KOPT-K1 (cell line): Measurements from ENCODE around the gene COG5.

Experiments used
- H3K27ac ChIP-seq: fragments of 200-600 bp; sonication (generic); 2 replicates; pipeline ENCODE4 v1.5.1; 2016; ENCODE audit warnings: antibody characterized with exemption, mild to moderate bottlenecking, low read depth, low read length; ENCODE audit not compliant: poor library complexity, severe bottlenecking
- H3K36me3 ChIP-seq: fragments of 200-600 bp; sonication (generic); 2 replicates; pipeline ENCODE4 v1.5.1; 2017; ENCODE audit warnings: antibody characterized with exemption, mild to moderate bottlenecking, low read length, moderate library complexity; ENCODE audit not compliant: insufficient read depth
- H3K9me3 ChIP-seq: fragments of 200-600 bp; sonication (generic); 2 replicates; pipeline ENCODE4 v1.5.1; 2017; ENCODE audit warnings: antibody characterized with exemption, low read length, mild to moderate bottlenecking; ENCODE audit not compliant: insufficient read depth, poor library complexity, severe bottlenecking

The COG5 gene

DNA sequence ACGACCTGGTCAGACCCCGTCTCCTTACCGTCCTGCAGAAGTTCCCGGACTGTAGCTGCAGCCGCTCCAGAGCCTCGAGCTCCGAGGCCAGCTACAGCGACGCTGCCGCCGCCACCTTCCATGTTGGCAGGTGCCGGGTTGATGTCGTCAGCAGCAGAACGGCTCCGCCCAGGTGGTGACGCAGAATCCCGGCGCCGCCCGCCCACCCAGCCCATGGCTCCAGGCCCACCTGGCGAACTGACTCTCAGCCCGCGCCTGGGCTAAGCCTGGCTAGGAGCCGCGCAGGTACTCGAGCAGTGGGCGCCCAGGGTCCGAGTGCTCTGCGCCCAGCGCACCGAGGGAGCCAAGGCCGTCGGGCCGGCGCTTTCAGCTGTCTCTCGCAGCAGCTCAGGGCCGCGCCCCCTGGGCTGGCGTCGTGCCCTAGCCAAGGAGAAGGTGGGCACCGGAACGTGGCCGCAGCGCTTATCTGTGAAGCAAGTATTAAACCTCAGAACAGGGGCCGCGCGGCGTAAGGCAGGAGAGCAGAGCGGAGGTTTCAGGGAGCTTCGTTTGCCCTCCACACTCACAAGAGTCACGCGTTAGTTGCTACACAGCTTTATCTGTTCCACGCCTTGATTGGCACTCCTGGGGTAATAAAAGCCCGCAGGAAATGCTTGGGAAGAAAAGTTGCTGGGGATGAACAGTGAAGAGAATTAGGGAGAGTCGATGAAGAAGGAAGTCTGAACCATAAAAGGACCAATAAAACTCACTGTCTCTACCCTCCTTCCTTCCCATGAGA is at the start of gene COG5, which contains the start of gene DUS4L:
Gene COG5 (minus strand): TSS at position 146 of the 778 bp plus-strand sequence. CDS start 24 bp downstream, at position 122.
Gene DUS4L (plus strand): TSS at position 197 of the 778 bp plus-strand sequence. CDS start 3,100 bp downstream, outside the sequence.
- peaks cover 20% of the 10 kb centered on the region for H3K36me3 ChIP-seq
- H3K27ac ChIP-seq: peak within 1 kb of the TSS; percentile 82
- H3K9me3 ChIP-seq: no peaks in the 10 kb centered on the region

DNA sequence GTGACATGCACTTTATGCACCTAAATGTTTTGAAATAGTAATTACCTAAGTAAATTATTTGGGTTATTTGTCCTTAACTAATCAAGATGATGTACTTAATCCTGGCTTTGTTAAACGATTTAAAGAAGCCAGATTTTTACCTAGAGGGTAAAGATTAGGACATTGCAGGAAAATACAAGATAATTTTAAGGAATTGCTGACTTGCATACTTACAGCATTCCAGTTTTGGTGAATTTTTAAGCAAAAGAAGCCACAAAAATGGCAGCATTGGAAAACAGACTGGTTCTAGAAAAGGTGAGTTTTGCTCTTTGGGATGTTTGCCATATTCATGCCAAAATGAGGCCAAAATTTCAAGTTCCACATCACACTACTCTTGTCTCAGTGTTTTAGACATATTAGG is 49.7 kb upstream of the COG5 start:
- Histone ChIP-seq H3K27ac (no peak overlapping the region), H3K9me3 (no peaks in the 10 kb centered on the region), H3K36me3 (peaks cover 46% of the 10 kb centered on the region)

DNA sequence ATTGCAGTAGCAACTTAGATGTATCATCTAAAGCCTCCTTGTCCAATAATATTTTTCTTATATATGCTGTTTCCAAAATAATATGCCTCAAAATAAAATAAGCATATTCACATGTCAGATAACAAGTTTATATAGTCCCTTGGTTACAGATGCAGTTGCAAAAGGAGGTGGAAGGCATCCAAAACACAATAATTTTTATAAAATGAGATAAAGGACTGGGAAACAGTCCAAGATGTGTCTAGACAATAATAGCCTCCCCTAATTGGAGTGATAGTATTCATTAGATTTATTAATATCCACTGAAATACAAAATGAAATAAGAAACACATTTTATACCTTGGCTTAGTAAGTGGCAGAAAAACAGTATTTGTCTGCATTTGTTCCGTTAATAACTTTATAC is 46.6 kb upstream of the COG5 start:
- no peak overlapping the region for H3K27ac ChIP-seq
- no peaks in the 10 kb centered on the region for H3K9me3 ChIP-seq
- H3K36me3 ChIP-seq: peaks cover 25% of the 10 kb centered on the region

DNA sequence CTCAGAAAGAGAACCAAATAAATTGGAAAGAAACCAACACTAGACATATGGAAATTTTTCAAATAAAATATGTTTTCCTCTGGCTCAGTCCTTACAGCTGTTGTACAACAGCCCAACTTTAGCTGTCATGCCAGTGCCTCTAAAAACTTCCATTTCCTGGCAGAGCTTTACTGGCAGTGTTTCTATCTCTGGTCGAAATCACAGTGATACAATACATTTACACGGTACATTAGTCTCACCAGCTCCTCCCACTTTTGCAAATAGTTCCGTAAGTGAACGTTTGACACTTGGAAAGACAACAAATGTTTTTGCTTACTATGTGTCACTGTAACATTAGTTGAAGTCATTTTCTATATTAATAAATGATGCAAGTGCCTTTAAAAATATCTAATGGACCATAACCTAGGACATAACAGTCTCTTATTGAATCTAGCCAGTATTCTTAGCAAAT is 46.1 kb upstream of the COG5 start:
- H3K36me3 ChIP-seq: peaks cover 25% of the 10 kb centered on the region
- no peaks in the 10 kb centered on the region for H3K9me3 ChIP-seq
- no peak overlapping the region for H3K27ac ChIP-seq

DNA sequence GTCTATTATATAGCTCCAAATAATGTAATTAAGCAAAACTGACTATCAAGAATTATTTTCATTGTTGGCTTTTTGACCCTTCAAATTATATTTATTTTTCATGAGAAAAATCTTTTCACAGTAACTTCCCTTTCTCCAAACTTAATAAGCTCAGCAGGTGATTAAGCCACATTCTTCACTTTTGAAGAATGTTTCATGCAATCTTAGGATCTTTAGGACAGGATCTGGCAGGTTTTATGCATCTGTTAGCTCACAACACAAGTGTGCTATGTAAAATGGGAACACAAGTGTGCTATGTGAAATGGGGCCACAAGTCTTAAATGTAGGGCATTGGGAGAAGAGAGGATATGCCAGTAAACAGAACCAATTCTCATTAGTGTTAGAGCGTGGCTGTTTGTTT is 42.6 kb upstream of the COG5 start:
- Histone ChIP-seq H3K27ac (no peak overlapping the region), H3K9me3 (no peaks in the 10 kb centered on the region), H3K36me3 (peaks cover 22% of the 10 kb centered on the region)

DNA sequence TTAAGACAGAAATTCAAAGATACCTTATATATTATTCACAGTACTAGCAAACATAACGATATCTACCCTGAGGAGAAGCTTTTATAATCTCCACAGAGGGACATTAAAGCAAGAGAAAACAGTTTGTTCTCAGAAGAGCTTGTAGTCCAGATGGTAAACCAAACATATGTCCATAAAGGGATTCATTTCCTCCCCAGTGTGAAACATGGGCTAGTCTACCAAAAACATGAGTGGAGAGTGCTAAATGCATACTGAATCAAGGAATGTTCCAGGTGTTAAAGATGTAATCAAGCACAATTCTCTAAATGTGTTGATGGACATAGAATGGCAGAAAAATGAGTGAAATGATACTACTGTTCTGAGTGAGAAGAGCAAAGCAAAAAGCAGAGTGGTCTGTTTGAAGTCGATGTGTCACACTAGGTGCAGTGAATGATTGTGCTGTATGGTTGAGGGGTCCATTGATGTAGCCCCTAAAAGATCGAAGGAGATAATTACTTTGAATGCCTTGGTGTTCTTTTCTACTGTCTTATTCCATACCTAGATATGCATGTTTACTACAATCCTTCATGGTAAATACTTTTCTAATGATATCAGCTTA is 41.6 kb upstream of the COG5 start:
- H3K9me3 ChIP-seq: no peaks in the 10 kb centered on the region
- peaks cover 32% of the 10 kb centered on the region for H3K36me3 ChIP-seq
- H3K27ac ChIP-seq: no peak overlapping the region

DNA sequence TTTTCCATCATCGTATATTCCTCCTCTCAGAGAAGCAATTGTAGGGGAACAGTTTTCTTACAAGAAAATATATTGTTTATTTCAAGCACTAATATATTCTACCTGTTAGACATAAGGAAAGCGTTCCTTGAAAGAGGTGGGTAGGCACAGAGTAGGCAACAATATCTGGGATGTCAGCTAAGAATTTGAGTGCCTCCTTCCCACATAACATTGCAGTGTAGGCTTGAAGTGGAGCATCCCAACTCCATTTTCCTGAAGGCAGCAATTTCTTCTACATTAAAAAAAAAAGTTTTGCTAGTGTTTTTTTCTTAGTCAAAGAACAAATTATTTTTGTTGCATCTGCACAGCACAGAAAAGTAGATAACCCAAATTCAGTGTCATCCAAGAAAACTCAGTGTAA is 37.1 kb upstream of the COG5 start:
- H3K36me3 ChIP-seq: peaks cover 43% of the 10 kb centered on the region
- H3K27ac ChIP-seq: no peak overlapping the region
- H3K9me3 ChIP-seq: no peaks in the 10 kb centered on the region

DNA sequence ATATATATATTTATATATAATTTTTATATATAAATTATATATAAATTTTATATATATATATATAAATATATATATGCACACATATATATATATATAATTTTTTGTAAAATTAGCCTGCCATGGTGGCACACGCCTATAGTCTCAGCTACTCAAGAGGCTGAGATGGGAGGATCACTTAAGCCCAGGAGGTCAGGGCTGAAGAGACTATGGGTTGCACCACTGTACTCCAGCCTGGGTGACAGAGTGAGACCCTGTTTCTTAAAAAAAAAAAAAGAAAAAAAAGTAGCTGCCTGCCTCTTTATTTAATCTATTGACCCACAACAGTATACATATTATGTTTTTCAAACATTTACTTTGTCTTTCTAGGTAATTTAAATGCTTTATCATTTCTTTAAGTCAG is 35.5 kb upstream of the COG5 start:
- peaks cover 50% of the 10 kb centered on the region for H3K36me3 ChIP-seq
- H3K27ac ChIP-seq: no peak overlapping the region

DNA sequence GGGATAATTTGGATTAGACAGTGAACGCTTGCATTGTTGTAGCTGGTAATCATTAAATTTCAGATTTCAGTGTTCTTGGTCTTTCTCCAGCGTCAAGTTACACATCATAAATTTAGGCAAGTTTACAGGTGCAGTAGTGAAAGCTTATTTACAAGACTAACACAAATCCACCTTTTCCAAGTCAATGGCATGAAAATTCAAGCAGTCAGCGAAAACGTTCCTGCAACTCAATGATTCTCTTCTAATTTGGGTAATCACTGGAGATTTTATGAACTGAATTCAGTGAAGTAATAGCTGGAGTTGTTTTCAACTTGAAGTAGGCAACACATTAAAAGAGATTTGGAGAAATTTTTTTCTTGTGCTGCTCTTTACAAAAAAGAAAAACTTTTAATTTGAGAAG is 34.2 kb upstream of the COG5 start:
- no peaks in the 10 kb centered on the region for H3K9me3 ChIP-seq
- peaks cover 50% of the 10 kb centered on the region for H3K36me3 ChIP-seq
- no peak overlapping the region for H3K27ac ChIP-seq

More for the DNA sequence above, 35.5 kb upstream of the COG5 start:
- no peaks in the 10 kb centered on the region for H3K9me3 ChIP-seq

DNA sequence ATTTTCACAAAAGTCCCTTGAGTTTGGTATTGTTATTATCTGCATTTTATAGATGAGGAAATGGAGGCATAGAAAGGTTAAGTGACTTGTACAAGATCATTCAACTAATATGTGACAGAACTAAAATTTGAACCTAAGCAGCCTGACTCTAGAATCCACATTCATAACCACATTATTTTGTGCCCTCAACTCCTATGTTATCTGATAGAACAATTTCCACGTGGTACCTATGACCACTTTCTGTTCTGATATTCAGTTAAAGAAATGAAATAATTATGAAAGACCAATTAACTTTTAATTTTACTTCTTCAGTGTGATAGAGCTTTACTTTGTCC is 33.8 kb upstream of the COG5 start:
- no peaks in the 10 kb centered on the region for H3K9me3 ChIP-seq
- H3K27ac ChIP-seq: no peak overlapping the region
- peaks cover 50% of the 10 kb centered on the region for H3K36me3 ChIP-seq

DNA sequence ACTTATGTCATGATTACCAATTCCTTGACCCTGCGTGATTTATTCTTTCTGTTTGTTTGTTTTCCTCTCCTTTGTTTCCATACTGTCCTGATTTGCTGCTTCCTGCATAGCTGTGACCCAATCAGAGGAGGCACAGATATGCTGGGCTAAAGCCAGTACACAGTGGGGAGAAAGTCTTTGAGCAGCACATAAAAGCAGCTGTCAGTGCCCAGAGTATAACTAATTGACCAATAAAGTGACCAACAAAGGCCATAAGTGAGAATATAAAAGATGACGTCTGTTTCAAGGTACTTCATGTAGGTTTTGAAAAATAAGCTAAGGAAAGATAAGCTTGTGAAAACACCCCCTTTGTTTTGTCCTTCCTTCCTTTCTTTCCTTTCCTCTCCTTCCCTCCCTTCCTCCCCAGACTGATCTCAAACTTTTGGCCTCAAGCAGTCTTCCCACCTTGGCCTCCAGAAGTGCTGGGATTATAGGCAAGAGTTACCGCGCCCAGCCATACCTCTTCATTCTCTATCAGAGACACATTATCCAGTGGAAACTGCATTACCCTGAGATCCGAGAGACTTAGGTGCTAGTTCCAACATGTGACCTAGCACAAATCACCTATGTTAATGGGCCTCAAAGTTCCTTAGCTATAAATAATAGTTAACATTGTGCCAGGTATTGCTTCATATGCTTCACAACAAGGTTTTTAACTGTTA is 33.3 kb upstream of the COG5 start:
- H3K27ac ChIP-seq: no peak overlapping the region
- H3K9me3 ChIP-seq: no peaks in the 10 kb centered on the region
- H3K36me3 ChIP-seq: peaks cover 50% of the 10 kb centered on the region

DNA sequence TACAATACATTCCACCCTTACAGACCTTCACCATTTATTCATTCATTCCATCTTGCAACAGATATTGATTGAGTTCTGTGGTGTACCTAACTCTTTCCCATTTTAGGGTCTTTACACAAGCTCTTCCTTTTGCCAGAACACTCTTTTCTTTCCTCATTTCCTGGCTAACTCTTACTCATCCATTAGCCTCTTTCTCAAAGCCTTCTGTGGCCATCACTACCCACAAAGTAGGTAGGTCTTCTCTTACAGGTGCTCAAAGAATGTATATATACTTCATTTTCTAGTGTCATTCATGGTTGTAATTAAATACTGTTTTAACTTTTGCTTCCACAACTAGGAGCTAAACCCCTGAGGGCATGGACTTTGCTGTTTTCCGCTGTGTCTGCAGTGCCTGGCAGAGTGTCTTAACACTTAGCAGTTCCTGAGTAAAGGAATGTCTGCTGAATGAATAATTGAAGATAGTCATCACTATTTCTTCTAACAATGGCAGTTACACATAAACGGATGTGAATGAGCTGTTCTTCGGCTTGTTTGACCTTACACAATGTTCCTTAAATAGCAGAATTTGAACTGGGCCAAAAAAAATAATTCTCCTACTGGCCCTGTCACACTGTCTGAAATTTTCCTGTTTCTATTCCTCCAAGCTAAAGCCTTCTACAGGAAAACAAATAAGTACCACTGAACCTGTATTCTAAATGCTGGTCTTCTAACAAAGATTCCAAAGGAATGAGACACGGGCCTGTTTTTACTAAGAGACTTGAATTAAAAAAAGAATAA is 31.4 kb upstream of the COG5 start:
- Histone ChIP-seq H3K36me3 (peaks cover 31% of the 10 kb centered on the region), H3K27ac (no peak overlapping the region), H3K9me3 (no peaks in the 10 kb centered on the region)

DNA sequence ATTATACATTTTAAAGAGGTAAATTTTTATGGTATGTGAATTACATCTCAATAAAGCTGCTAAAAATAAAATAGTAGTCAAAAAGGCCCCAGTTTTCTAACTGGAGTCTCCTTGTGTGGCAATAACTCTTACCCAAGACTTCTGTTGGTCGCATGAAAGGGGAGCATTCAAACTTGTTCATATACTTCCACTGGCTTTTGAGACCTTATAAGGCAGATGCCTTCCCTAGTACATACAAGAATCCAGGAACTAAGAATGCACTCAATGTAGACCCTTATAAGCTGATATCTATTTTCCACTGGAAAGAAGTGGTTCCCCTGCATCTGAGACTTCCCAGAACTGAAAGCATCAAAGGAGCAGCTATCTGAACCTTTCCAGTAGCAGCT is 29.3 kb upstream of the COG5 start:
- Histone ChIP-seq H3K36me3 (peaks cover 25% of the 10 kb centered on the region), H3K9me3 (no peaks in the 10 kb centered on the region), H3K27ac (no peak overlapping the region)

DNA sequence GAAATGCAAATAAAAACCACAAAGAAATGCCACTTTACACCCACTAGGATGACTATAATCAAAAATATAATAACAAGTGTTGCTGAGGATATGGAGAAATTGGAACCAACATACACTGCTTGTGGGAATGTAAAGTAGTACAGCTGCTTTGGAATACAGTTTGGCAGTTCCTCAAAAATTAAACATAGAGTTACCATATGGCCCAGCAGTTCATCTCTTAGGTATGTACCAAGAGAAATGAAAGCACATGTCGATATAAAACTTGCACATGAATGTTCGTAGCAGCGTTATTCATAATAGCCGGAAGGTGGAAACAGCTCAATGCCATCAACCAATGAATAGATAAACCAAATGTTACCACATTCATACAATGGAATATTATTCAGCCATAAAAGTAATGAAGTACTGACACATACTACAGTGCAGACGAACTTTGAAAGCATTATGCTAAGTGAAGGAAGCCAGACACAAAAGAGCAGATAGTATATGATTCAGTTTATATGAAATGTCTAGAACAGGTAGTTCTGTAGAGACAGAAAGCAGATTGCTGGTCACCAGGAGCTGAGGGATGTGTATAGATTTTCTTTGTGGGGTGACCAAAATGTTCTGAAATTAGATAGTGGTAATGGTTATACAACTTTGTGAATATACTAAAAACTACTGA is 28.8 kb upstream of the COG5 start:
- H3K27ac ChIP-seq: no peak overlapping the region

More for the DNA sequence above, 28.8 kb upstream of the COG5 start:
- Histone ChIP-seq H3K9me3 (no peaks in the 10 kb centered on the region), H3K36me3 (peaks cover 21% of the 10 kb centered on the region)
